HG03060 (cell line): ENCODE measurements around the gene PYGB.
A peak's percentile ranks its signal among the peaks of the same experiment; 100 is the strongest.

ENCODE experiments used
- ATAC-seq: cut with Tn5 transposase; IDR thresholded peaks from one replicate; pipeline ENCODE4 v1.9.1; 2021; ENCODE audit warnings: low read depth, moderate number of reproducible peaks; ENCODE audit not compliant: unreplicated experiment

PYGB gene

GRCh38 chr20:25247956-25248785 lies at the start of gene PYGB:
TSS of gene PYGB (plus strand) at chr20:25248085. CDS start at chr20:25248179, 94 bp downstream.
- ATAC-seq, result peak; percentile 37

GRCh38 chr20:25198663-25199383 lies 49.1 kb upstream of the PYGB start:
- ATAC-seq, result no peak

GRCh38 chr20:25199473-25200260 lies 48.2 kb upstream of the PYGB start:
- no peak for ATAC-seq

GRCh38 chr20:25203089-25203488 lies 44.8 kb upstream of the PYGB start:
- no peak for ATAC-seq

GRCh38 chr20:25203871-25204320 lies 44.0 kb upstream of the PYGB start:
- no peak for ATAC-seq

- ATAC-seq, result no peak
These were observed 43.2 kb upstream of the PYGB start for GRCh38 chr20:25204550-25205276.

GRCh38 chr20:25205277-25206062 lies 42.4 kb upstream of the PYGB start:
- ATAC-seq, result no peak

- no peak for ATAC-seq
These were observed 41.9 kb upstream of the PYGB start for GRCh38 chr20:25206063-25206403.

- no peak for ATAC-seq
These were observed 41.3 kb upstream of the PYGB start for GRCh38 chr20:25206548-25206947.

- no peak for ATAC-seq
These were observed 40.5 kb upstream of the PYGB start for GRCh38 chr20:25207149-25207959.

GRCh38 chr20:25207960-25208534 lies 39.8 kb upstream of the PYGB start:
- no peak for ATAC-seq

- no peak for ATAC-seq
These were observed 38.5 kb upstream of the PYGB start for GRCh38 chr20:25209400-25209799.

- ATAC-seq, result no peak
These were observed 38.0 kb upstream of the PYGB start for GRCh38 chr20:25209911-25210310.

- ATAC-seq, result no peak
These were observed 36.6 kb upstream of the PYGB start for GRCh38 chr20:25211273-25211672.

GRCh38 chr20:25212242-25212641 lies 35.6 kb upstream of the PYGB start:
- no peak for ATAC-seq

GRCh38 chr20:25213566-25214425 lies 34.1 kb upstream of the PYGB start:
- no peak for ATAC-seq

- ATAC-seq, result no peak
These were observed 33.5 kb upstream of the PYGB start for GRCh38 chr20:25214426-25214790.

GRCh38 chr20:25214819-25215218 lies 33.1 kb upstream of the PYGB start:
- ATAC-seq, result no peak
